RPMI7951 (cell line): ENCODE results near the gene NACC2. TPM values are rescaled to one million over a fixed set of nuclear protein-coding genes. Genes with fewer than 3 reads are reported as not detected.
"Not testable (repeated sequence)": the region's sequence is repeated elsewhere in the genome, so short reads cannot be mapped to it uniquely, and the experiment has no call there.

ENCODE experiments used
- DNase-seq: peaks from one replicate; pipeline ENCODE4 v3.0.0-alpha.2; 2012; ENCODE audit warnings: low read depth
- total RNA-seq: library from RNA; depleted of rRNA; stranded (reverse); fragments of >200 nt; shearing (Covaris generic); gene quantifications from 2 replicates; pipeline ENCODE4 v1.2.3, GENCODE V29; 2014

NACC2 gene
- total RNA-seq, 1 experiment from 2014 or later, result 4.1 TPM

- DNase-seq, result no peak
Observed at GRCh38 chr9:135979547-135980166, 115.4 kb downstream of the NACC2 start.

DNA sequence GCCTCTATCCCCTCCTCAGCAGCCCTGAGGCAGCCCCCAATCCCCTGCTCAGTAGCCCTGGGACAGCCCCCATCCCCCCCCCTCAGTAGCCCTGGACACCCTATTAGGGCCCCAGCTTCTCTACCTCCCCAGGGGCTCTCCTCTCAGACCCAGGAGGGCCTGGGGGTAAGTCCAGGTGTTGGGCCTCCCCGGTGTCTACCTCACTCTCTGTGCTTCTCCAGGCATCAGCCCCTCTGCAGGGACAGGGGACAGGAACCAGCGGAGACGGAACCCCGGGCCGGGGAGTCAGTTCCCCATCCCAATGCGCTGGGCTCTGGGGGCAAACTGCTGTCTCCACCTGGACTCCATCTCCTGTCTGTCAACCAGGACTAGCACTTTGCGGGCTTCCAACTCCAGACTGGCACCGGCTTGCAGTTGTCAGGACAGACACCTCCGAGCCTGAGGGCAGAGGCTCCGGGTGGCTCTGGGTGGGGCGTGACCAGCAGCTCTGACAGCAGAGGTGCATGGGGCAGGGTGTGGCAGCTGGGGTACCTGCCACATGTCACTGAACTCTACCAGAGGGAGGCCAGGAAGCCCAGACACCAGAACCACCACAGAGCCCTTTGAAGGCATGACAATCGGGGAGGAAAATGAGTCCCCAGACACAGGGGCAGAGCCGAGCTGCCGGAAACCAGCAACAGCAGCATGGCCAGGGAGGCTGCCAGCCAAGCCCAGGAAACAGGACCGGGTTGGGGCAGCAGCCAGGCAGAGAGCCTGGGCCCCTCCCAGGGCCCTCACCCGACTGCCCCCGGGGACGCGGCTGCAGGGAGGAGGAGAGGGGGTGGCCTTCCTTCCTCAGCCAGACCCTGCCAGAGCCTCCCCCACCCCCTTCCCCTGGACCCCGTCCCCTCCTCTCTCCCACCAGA lies 116.2 kb downstream of the NACC2 start:
- DNase-seq, result no peak

- no peak for DNase-seq
Observed at GRCh38 chr9:135976944-135977343, 118.1 kb downstream of the NACC2 start.

DNA sequence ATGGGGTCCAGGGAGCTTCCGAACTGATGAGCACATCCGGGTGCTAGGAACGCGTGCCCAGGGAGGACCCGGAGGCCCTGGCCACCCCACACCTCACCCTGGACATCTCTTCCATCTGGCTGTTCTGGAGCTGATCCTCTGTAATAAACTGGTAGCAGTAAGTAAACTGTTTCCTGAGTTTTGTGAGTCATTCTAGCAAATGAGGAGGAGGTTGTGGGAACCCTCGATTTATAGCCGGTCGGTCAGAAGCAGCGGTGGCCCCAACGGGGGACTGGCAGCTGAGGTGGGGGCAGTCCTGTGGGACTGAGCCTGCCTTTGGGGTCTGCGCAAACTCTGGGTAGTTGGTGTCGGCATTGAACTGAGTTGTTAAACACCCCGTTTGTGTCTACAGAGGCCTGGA lies 118.6 kb downstream of the NACC2 start:
- DNase-seq, result no peak

GRCh38 chr9:135975834-135976233 lies 119.3 kb downstream of the NACC2 start:
- no peak for DNase-seq

- DNase-seq, result no peak
Observed at GRCh38 chr9:135974220-135974573, 120.9 kb downstream of the NACC2 start.

- no peak for DNase-seq
Observed at GRCh38 chr9:135973277-135974219, 121.5 kb downstream of the NACC2 start.

DNA sequence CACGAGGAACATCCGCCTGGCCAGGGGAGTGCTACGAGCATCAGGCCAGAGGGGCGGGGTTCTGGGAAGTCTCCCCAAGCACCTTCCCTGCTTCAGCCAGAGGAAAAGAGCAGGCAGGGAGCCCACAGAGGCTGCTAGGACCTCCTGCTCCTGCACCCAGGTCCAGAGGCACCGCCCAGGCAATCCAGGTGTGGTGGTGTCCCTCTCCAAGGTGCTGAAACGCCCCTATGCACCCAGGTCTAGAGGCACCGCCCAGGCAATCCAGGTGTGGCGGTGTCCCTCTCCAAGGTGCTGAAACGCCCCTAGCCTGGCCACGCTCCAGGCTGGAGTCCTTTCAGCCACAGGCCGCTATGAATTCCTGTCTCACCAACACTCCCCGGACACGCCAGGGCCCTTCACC lies 123.2 kb downstream of the NACC2 start:
- DNase-seq, result no peak

DNA sequence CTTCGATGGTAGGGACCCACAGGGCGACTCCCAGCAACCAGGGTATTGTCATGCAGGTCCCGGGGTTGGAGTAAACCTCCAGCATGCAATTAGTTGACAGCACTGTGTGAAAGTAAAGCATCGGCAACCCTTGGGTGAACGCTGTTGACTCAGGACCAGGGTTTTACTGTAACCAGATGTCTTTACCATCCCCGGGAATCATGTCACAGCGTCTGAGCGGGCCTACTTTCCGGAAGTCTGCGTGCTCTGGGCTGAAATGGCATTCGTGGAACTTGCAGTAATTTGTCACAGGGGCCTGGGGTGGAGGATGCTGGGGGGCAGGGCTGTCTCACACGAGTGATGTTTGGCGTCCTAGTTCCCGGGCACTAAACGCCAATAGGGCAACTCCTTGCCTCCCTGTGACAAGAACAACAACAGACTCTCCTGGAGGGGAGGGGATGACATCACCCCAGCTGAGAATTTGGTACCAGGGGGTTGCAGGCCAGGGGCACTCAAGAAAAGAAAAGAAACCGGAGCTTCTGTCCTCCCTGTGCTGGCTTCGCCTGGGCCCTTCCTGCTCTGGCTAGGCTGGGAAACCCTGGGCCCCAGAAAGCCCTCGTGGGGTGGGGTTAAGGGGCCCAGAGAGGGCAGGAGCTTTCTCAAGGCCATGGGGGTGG lies 123.8 kb downstream of the NACC2 start:
- no peak for DNase-seq

DNA sequence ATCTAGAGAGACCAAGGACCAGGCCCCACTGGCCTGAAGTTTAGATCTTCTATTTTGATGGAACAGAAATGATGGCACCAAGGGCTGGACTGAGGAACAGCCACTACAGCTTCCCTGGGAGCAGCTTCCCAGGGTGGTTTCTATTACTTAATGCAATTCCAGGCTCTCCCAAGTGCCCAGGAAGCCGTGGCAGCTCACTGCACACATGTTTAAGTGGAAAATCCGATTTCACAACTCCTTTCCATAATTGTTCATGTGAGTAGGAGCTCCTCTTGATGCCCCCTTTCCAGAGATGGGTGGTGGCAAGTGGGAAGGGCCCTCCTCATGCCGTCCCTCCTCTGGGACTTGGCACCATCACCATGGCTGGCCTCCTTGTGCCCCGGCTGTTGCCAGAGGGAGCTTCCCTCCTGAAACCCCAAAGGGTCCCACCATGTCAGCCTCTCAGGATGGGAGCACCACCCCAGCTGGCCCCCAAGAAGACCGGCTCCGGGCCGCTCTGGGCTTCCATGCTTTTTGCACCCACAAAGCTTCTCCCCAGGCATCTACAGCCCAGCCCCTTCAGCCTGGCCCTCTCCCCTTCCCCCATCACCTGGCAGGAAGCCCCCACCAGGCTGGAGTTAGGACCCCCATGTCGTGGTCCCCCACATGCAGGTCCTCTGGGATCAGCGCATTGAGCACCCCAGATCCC lies 124.8 kb downstream of the NACC2 start:
- DNase-seq, result no peak

DNA sequence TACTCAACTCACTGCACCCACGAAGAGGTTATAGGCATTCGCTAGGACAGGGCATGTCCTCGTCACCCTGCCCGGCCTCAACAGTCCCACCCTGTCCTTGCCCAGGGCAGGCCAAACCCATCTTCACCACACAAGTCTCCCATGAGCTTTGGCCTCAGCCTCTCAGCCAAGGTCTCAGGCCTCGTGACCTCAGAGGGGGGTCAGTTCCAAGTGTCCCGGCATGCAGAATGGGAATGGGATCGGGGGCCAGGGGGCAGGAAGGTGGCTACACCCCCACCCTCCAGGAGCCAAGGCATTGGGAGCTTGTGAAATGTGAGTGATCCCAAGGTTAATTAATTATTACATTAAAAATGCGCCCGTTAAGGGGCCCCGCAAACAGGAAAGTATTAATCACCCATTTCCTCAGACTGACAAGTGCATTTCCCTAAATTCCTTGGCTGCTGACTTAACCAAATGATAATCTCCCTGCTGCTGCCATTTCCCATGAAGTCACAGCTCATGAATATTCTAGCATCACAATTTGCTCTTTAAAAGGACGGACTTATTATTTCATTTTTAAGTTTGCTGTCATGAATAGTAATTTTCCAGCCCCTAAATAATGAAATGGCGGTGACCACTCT lies 125.9 kb downstream of the NACC2 start:
- DNase-seq, result no peak

DNA sequence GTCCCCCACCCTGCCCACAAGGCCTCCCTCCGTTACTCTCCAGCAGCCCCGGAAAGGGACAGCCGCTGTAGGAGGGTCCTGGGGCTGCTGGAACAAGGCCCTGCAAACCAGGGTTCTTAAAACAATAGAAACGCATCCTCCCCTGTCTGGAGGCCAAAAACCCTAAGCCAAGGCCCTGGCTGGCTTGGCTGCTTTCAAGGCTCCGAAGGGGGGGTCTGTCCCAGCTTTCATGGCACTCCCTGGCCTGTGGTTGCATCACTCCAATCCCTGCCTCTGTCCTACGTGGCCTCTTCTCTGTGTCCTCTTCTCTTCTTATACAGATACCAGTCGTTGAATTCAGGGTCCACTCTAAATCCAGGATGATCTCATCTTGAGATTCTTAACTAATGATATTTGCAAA lies 126.5 kb downstream of the NACC2 start:
- DNase-seq, result no peak

DNA sequence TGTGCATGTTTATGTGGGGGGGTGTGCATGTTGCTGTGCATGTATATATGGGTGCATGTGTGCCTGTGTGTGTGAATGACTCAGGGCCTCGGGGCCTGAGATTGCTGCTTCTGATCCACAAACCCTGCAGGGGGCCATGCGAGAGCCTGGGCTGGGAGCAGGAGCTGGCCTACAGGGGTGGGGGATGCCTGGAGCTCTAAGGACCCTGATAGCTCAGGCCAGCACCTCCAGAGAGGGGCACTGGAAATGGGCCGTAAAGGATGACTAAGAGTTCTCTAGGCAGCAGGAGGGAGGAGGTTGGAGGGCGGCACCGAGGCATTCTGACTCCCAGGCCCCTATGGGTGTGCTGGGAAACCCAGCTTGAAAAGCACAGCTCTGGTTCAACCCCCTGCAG lies 127.0 kb downstream of the NACC2 start:
- no peak for DNase-seq

DNA sequence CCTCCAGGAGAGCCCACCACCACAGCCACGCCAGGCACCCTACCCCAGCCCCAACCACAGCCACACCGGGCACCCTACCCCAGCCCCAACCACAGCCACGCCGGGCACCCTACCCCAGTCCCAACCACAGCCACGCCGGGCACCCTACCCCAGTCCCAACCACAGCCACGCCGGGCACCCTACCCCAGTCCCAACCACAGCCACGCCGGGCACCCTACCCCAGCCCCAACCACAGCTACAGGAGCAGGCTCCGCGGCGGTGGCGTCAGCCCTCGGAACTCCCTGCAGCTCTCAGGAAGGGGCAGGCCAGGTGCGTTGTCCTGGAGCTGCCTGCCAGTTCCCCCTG lies 128.2 kb downstream of the NACC2 start:
- not testable (repeated sequence) for DNase-seq

DNA sequence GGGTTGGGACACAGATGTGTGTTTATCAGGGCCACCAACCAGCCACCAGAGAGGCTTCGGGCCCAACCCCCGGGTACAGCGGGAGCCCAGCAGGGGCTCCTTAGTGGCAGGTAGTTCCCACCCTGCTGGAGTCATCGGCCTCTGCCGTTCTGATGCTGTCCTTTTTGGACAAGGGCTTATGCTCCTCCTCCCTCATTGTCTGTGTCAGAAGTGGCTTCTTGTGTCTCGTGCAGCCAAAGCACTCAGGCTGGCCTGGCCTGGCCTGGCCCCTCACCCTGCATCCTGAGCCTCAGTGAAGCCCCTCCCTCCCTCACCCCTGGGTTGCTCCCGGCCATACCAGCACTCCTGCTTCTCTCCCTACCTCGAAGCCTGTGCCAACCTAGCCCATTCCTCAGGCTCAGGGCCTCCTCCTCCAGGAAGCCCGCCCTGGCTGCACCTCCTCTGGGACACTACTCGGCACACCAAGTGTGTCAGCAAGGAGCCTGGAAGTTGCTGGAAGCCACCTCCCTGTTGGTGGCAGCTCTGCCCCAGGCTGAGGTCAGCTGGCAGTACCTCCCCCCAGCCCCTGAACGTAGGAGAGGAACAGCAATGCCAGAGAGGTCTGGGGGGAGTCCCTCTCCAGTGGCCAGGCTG lies 129.8 kb downstream of the NACC2 start:
- DNase-seq, result no peak

GRCh38 chr9:135963938-135964337 lies 131.2 kb downstream of the NACC2 start:
- DNase-seq, result no peak

DNA sequence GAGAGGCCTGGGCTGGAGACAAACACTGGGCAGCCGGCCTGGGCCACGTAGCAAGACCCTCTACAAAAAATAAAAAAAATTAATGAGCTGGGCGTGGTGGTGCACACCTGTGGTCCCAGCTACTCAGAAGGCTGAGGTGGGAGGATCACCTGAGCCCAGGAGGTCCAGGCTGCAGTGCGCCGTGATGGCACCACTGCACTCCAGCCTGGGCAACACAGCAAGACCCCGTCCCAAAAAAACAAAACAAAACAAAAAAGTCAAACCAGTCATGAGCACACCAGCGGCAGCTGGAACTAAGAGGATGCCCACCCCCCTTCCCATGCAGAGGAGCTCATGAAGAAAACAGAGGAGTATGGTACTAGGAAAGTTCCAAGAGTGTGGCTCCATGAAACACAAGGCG lies 131.8 kb downstream of the NACC2 start:
- no peak for DNase-seq

GRCh38 chr9:135962696-135963307 lies 132.3 kb downstream of the NACC2 start:
- DNase-seq, result no peak

- DNase-seq, result no peak
Observed at GRCh38 chr9:135961811-135962695, 133.0 kb downstream of the NACC2 start.
